HEK293 (cell line): ENCODE results near the gene SERPINE3.

Source experiments
- CTCF ChIA-PET: fragments of 350-600 bp; formaldehyde crosslinking; extraction: SDS; loops from one replicate; lab custom pipeline; 2021; ENCODE audit warnings: antibody characterized with exemption; lab: Yijun Ruan, JAX
- POLR2A ChIA-PET: fragments of 300-600 bp; formaldehyde crosslinking; extraction: SDS; loops from one replicate; lab custom pipeline; 2020; ENCODE audit warnings: antibody characterized with exemption, inconsistent platforms; lab: Yijun Ruan, JAX
- H3K27ac ChIP-seq: fragments of 200-500 bp; sonication (Bioruptor generic); 2 replicates; pipeline ENCODE4 v1.5.1; 2014; ENCODE audit warnings: low read depth, low read length, control low read depth, inconsistent platforms; ENCODE audit errors: extremely low read depth
- H3K36me3 ChIP-seq, 2 experiments: fragments of 200-500 bp in 1 of 2; sonication (Bioruptor generic) in 1 of 2; 1 replicate in 1 of 2; 2 replicates in 1 of 2; pipeline ENCODE4 v1.5.1; 2014 to 2017; ENCODE audit warnings: inconsistent platforms in 2 of 2, low read length in 2 of 2; ENCODE audit not compliant: control insufficient read depth in 2 of 2, insufficient read depth in 1 of 2
- H3K4me1 ChIP-seq: fragments of 200-500 bp; sonication (Bioruptor generic); 2 replicates; pipeline ENCODE4 v1.5.1; 2014; ENCODE audit warnings: mild to moderate bottlenecking, low read length, inconsistent platforms; ENCODE audit not compliant: control insufficient read depth, insufficient read depth
- H3K4me3 ChIP-seq: 2 replicates; pipeline ENCODE4 v1.5.1; 2011; ENCODE audit warnings: low read depth, mild to moderate bottlenecking, control low read depth, low read length, moderate library complexity
- H3K9me3 ChIP-seq: fragments of 200-500 bp; sonication (Bioruptor generic); 2 replicates; pipeline ENCODE4 v1.5.1; 2014; ENCODE audit warnings: low read depth, low read length, inconsistent platforms; ENCODE audit not compliant: control insufficient read depth, insufficient read depth
- OSR2 ChIP-seq: fragments of 450-650 bp; formaldehyde crosslinking; IDR thresholded peaks from 2 replicates; pipeline ENCODE4 v1.5.1; 2016; ENCODE audit warnings: missing biosample characterization, missing genetic modification characterization
- SP7 ChIP-seq: fragments of 450-650 bp; formaldehyde crosslinking; IDR thresholded peaks from 2 replicates; pipeline ENCODE4 v1.5.1; 2016; ENCODE audit warnings: missing biosample characterization, missing genetic modification characterization
- ZBTB10 ChIP-seq: fragments of 450-650 bp; formaldehyde crosslinking; IDR thresholded peaks from 2 replicates; pipeline ENCODE4 v1.5.1; 2016; ENCODE audit warnings: missing biosample characterization, missing genetic modification characterization
- ZBTB20 ChIP-seq: fragments of 450-650 bp; formaldehyde crosslinking; IDR thresholded peaks from 2 replicates; pipeline ENCODE4 v1.5.1; 2016; ENCODE audit warnings: missing biosample characterization, missing genetic modification characterization
- ZNF114 ChIP-seq: fragments of 450-650 bp; formaldehyde crosslinking; IDR thresholded peaks from 2 replicates; pipeline ENCODE4 v1.5.0; 2017; ENCODE audit warnings: missing biosample characterization, missing genetic modification characterization
- ZNF138 ChIP-seq: fragments of 450-650 bp; formaldehyde crosslinking; IDR thresholded peaks from 2 replicates; pipeline ENCODE4 v1.5.1; 2016; ENCODE audit warnings: missing biosample characterization, missing genetic modification characterization, borderline replicate concordance
- ZNF274 ChIP-seq, 2 experiments: fragments of 200-500 bp in 1 of 2; fragments of 450-650 bp in 1 of 2; sonication (Bioruptor generic) in 1 of 2; formaldehyde crosslinking in 1 of 2; IDR thresholded peaks; 2 replicates each; pipeline versions ENCODE4 v1.5.1 to v1.6.1; 2014 to 2016; ENCODE audit warnings: borderline replicate concordance in 1 of 2, inconsistent platforms in 1 of 2, low read length in 1 of 2, missing biosample characterization in 1 of 2, missing genetic modification characterization in 1 of 2
- ZNF280D ChIP-seq: fragments of 450-650 bp; formaldehyde crosslinking; IDR thresholded peaks from 2 replicates; pipeline ENCODE4 v1.5.1; 2016; ENCODE audit warnings: missing biosample characterization, missing genetic modification characterization
- ZNF335 ChIP-seq: fragments of 450-650 bp; formaldehyde crosslinking; conservative IDR thresholded peaks from 2 replicates; pipeline ENCODE4 v1.5.1; 2016; ENCODE audit warnings: missing biosample characterization, missing genetic modification characterization
- ZNF423 ChIP-seq: fragments of 450-650 bp; formaldehyde crosslinking; IDR thresholded peaks from 2 replicates; pipeline ENCODE4 v1.5.1; 2016; ENCODE audit warnings: missing biosample characterization, missing genetic modification characterization
- ZNF426 ChIP-seq: fragments of 450-650 bp; formaldehyde crosslinking; IDR thresholded peaks from 2 replicates; pipeline ENCODE4 v1.5.1; 2017; ENCODE audit warnings: missing biosample characterization, missing genetic modification characterization, mild to moderate bottlenecking, inconsistent platforms, moderate library complexity
- ZNF518A ChIP-seq: fragments of 450-650 bp; formaldehyde crosslinking; conservative IDR thresholded peaks from 2 replicates; pipeline ENCODE4 v1.5.1; 2016; ENCODE audit warnings: low read depth, missing biosample characterization, missing genetic modification characterization
- ZNF747 ChIP-seq: fragments of 450-650 bp; formaldehyde crosslinking; IDR thresholded peaks from 2 replicates; pipeline ENCODE4 v1.5.1; 2016; ENCODE audit warnings: missing biosample characterization, missing genetic modification characterization
- ZNF76 ChIP-seq: fragments of 450-650 bp; formaldehyde crosslinking; IDR thresholded peaks from 2 replicates; pipeline ENCODE4; 2016; ENCODE audit warnings: low read depth, missing biosample characterization, missing genetic modification characterization, borderline replicate concordance
- ZNF843 ChIP-seq: fragments of 450-650 bp; formaldehyde crosslinking; IDR thresholded peaks from 2 replicates; pipeline ENCODE4 v1.5.1; 2016; ENCODE audit warnings: missing biosample characterization, missing genetic modification characterization
- TF ChIP-seq, protein P1 (sequence below): fragments of 450-650 bp; formaldehyde crosslinking; IDR thresholded peaks from 2 replicates; pipeline ENCODE4 v1.5.1; 2017; ENCODE audit warnings: missing biosample characterization, missing genetic modification characterization
- TF ChIP-seq, protein P2 (sequence below): fragments of 450-650 bp; formaldehyde crosslinking; IDR thresholded peaks from 2 replicates; pipeline ENCODE4 v1.5.1; 2016; ENCODE audit warnings: missing biosample characterization, missing genetic modification characterization

The SERPINE3 gene

GRCh38 chr13:51397262-51397941, 57.9 kb downstream of the SERPINE3 start:
- H3K9me3 ChIP-seq, result no peaks in the 10 kb centered on the region
- H3K27ac ChIP-seq, result no peak overlapping the region
- no peaks in the 10 kb centered on the region for H3K4me1 ChIP-seq
- H3K36me3 ChIP-seq, result peaks cover 0 to 4% of the 10 kb centered on the region in 2 experiments; a peak in 1 of 3 replicates
- CTCF ChIA-PET, result interaction anchor here (0.6 to 0.7 kb wide), 2 partner anchors 111 to 170 kb away, joined by 4 read pairs; no protein-coding TSS in a partner anchor
- no peak overlapping the region for H3K4me3 ChIP-seq
- POLR2A ChIA-PET, result no interaction called here
- TF ChIP-seq ZNF335, result peak; percentile 45; the same call in 1 of the 2 replicates
- no peak for TF ChIP-seq ZNF138 (tag by site-specific recombination)
- TF ChIP-seq ZBTB20 (tag by site-specific recombination), result no peak
- TF ChIP-seq, protein P1, sequence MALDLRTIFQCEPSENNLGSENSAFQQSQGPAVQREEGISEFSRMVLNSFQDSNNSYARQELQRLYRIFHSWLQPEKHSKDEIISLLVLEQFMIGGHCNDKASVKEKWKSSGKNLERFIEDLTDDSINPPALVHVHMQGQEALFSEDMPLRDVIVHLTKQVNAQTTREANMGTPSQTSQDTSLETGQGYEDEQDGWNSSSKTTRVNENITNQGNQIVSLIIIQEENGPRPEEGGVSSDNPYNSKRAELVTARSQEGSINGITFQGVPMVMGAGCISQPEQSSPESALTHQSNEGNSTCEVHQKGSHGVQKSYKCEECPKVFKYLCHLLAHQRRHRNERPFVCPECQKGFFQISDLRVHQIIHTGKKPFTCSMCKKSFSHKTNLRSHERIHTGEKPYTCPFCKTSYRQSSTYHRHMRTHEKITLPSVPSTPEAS, result peak; percentile 71
- no peak for TF ChIP-seq SP7 (tag by site-specific recombination)
- TF ChIP-seq ZNF518A (tag by site-specific recombination), result no peak
- no peak for TF ChIP-seq ZNF280D (tag by site-specific recombination)
- TF ChIP-seq OSR2 (tag by site-specific recombination), result 0 out of 2 replicates have a peak, but pooled peaks have one; percentile 10
- no peak for TF ChIP-seq ZNF843 (tag by site-specific recombination)
- TF ChIP-seq ZNF423 (tag by site-specific recombination), result no peak
- no peak for TF ChIP-seq ZNF76
- no peak for TF ChIP-seq ZNF426 (tag by site-specific recombination)
- no peak for TF ChIP-seq ZNF114 (tag by site-specific recombination)
- no peak for TF ChIP-seq ZNF747 (tag by site-specific recombination)
- no peak for TF ChIP-seq ZBTB10 (tag by site-specific recombination)
- no peak for TF ChIP-seq ZNF274 (IDR thresholded peaks at IDR 0.05; ENCODE audit: low read length)
- no peak for TF ChIP-seq ZNF274 (tag by site-specific recombination; IDR thresholded peaks at IDR 0.05; ENCODE audit: borderline replicate concordance)
- TF ChIP-seq, protein P2, sequence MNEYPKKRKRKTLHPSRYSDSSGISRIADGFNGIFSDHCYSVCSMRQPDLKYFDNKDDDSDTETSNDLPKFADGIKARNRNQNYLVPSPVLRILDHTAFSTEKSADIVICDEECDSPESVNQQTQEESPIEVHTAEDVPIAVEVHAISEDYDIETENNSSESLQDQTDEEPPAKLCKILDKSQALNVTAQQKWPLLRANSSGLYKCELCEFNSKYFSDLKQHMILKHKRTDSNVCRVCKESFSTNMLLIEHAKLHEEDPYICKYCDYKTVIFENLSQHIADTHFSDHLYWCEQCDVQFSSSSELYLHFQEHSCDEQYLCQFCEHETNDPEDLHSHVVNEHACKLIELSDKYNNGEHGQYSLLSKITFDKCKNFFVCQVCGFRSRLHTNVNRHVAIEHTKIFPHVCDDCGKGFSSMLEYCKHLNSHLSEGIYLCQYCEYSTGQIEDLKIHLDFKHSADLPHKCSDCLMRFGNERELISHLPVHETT (tag by site-specific recombination), result no peak
